Small intestine (tissue), 7 donors: ENCODE results near the gene IL1RL2. TPM values are rescaled to one million over a fixed set of nuclear protein-coding genes. Genes with fewer than 3 reads are reported as not detected.

Source experiments
- DNase-seq, 2 donors: peaks; one replicate each; pipeline versions ENCODE4 v3.0.0 to v3.0.0-alpha.2; 2013
- FAIRE-seq: peaks from 2 replicates; lab custom pipeline; 2012; peaks lifted over from hg19 to GRCh38; lab: Jason Lieb, UNC
- H3K27ac ChIP-seq, 3 donors: one replicate each; pipeline ENCODE4 v1.5.1; 2013; ENCODE audit warnings: low read length in 2 of 3, mild to moderate bottlenecking in 2 of 3, control low read depth in 1 of 3, inconsistent platforms in 1 of 3, low read depth in 1 of 3, moderate library complexity in 1 of 3
- H3K27me3 ChIP-seq, 3 donors: one replicate each; pipeline ENCODE4 v1.6.1; 2013; ENCODE audit warnings: low read length in 3 of 3, inconsistent platforms in 1 of 3; ENCODE audit not compliant: control insufficient read depth in 3 of 3, insufficient read depth in 3 of 3
- H3K36me3 ChIP-seq, 3 donors: one replicate each; pipeline ENCODE4 v1.6.1; 2013; ENCODE audit warnings: low read length in 3 of 3, inconsistent platforms in 1 of 3, low read depth in 1 of 3, mild to moderate bottlenecking in 1 of 3, moderate library complexity in 1 of 3; ENCODE audit not compliant: control insufficient read depth in 3 of 3, insufficient read depth in 2 of 3
- H3K4me1 ChIP-seq, 3 donors: one replicate each; pipeline ENCODE4 v1.6.1; 2013; ENCODE audit warnings: low read length in 2 of 3, inconsistent platforms in 1 of 3, low read depth in 1 of 3, mild to moderate bottlenecking in 1 of 3, moderate library complexity in 1 of 3; ENCODE audit not compliant: control insufficient read depth in 3 of 3, insufficient read depth in 2 of 3
- H3K4me3 ChIP-seq, 3 donors: one replicate each; pipeline ENCODE4 v1.5.1; 2013; ENCODE audit warnings: low read length in 3 of 3, control low read depth in 1 of 3, inconsistent platforms in 1 of 3, low read depth in 1 of 3, mild to moderate bottlenecking in 1 of 3, moderate library complexity in 1 of 3
- H3K9me3 ChIP-seq, 2 donors: one replicate each; pipeline ENCODE4 v1.6.1; 2013; ENCODE audit warnings: low read depth in 1 of 2, low read length in 1 of 2; ENCODE audit not compliant: control insufficient read depth in 2 of 2, insufficient read depth in 1 of 2
- whole genome bisulfite sequencing, 3 donors: extraction: QIAGEN DNeasy Blood & Tissue Kit; methylation state at CpG; one replicate each; pipeline ENCODE4 v1.1.7; 2013; 5-methylcytosine and 5-hydroxymethylcytosine counted together
- polyA plus RNA-seq, 4 donors: library from polyadenylated mRNA; stranded (reverse) in 3 of 4; unstranded in 1 of 4; fragments of 200-250 nt in 3 of 4; fragments of 120-200 nt in 1 of 4; gene quantifications; one replicate each; pipeline versions ENCODE4 v1.2.1 to v1.2.3, GENCODE V29; 2013
- donor health status: healthy with polysubstance abuse.
- donor health status: control.
- donor health status: control.
- donor health status: Bipolar disorder and iron deficiency.
- donor health status: healthy.

IL1RL2 gene
- polyA plus RNA-seq, 4 donors: 0.25 to 0.34 TPM; not detected in 2

DNA sequence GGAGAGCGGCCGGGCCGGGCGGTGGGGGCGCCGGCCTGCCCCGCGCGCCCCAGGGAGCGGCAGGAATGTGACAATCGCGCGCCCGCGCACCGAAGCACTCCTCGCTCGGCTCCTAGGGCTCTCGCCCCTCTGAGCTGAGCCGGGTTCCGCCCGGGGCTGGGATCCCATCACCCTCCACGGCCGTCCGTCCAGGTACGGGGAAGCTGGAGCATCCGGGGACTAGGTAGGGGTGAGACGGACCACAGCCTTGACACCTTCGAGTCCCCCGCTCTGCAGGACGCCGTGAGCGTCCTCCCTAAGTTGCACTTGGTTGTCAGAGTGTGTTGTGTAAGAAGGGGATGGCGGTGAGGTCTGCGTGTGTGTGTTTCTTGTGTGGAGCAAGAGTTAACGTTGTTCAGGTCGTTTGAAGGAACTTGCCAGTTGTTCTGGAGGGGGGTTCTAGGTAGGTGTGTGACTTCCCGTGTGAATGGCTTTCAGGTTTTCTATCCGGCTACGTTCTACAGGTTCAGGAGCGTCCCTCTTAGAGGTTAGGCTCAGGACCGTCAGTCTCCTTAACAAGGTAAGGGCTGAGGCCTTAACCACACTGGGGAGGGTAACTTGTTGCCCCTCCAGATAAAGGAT lies 43.9 kb upstream of the IL1RL2 start:
- Histone ChIP-seq H3K27me3 (peaks cover 3 to 29% (median 3%) of the 10 kb centered on the region in 3 donors), H3K36me3 (peaks cover 0 to 10% (median 0%) of the 10 kb centered on the region in 3 donors), H3K9me3 (peaks cover 0 to 30% of the 10 kb centered on the region in 2 donors), H3K27ac (peak overlapping the region; percentile 74 to 97 (median 76)), H3K4me3 (peak overlapping the region; percentile 40 to 59 (median 48)), H3K4me1 (peaks cover 0 to 2% (median 0%) of the 10 kb centered on the region in 3 donors)
- DNase-seq (no peak), FAIRE-seq (no peak)
- WGBS, 3 donors: 11 to 16% (median 16%) methylated on average over 38 to 42 of the region's 42 CpGs

DNA sequence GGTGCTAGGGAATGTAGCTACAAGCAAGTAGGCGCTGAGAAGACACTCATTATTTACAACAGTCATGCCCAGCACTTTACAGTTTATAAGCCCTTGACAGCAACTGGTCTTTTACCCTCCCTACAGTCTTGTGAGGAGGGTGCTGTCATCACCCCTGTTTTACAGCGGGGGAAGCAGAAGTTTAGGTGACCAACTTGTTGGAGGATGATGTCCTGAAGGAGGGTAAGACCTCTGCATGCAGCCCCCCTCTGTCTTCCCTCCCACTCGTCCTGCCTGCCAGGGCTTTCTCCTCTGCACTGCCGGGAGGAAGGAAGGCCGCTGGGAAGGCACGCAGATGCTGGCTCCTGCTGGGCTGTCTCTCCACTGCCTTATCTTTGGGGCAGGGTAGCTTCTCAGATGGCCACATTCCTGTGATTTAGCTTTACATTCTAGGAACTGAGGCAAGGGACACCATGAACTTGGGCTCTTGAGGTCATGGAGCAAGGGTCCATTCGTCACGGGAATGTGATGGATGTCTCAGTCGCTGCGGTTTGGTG lies 43.3 kb upstream of the IL1RL2 start:
- 64 to 85% (median 85%) methylated on average over 8 to 10 of the region's 10 CpGs for WGBS, 3 donors
- Histone ChIP-seq H3K4me1 (peaks cover 0 to 2% (median 0%) of the 10 kb centered on the region in 3 donors), H3K36me3 (peaks cover 0 to 10% (median 0%) of the 10 kb centered on the region in 3 donors), H3K4me3 (peak overlapping the region in 2 of 3 donors; percentile 31 to 59), H3K27ac (peak overlapping the region; percentile 74 to 97 (median 76)), H3K27me3 (peaks cover 3 to 29% (median 3%) of the 10 kb centered on the region in 3 donors), H3K9me3 (peaks cover 0 to 30% of the 10 kb centered on the region in 2 donors)
- DNase-seq (peak in 1 of 2 donors; percentile 7), FAIRE-seq (no peak)

DNA sequence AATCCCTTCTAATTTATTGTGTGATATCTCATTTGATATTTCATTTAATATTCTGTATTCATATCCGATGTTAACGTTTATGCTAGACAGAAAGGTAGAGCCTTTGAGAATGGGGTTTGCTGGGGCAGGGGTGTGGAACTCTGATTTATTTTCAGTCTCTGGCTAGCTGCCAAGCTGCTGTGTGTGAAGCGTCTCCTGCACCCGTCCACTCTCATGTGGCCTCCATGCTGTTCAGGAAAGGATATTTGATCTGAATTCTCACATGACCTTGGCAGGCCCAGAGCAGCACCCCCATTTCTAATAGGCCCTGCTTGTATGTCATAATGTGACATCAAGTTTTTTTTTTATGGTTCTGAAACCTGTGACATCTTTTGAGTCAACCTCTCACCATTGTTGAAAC lies 42.7 kb upstream of the IL1RL2 start:
- peak overlapping the region in 1 of 3 donors; percentile 59 for H3K4me3 ChIP-seq
- FAIRE-seq: no peak
- H3K27ac ChIP-seq: peak overlapping the region in 2 of 3 donors; percentile 74 to 97

DNA sequence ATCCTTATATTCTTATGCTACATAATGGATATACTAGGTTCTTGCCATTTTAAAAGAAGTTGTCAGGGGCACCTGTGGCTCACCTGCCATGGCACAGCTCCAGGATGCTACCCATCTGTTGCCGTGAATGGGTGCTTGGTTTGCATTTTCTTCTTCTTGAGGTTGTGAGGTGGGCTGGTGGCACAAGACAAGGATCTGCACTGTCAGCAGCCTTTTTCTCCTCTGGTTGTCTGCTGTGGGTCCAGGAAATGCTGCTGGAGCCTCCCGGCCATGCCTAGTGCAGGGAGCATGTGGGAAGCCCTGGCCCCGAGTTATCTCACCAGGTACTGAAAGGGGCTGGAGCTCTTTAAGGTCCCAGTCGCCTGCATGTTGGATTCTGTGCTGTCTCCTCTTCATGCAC lies 41.7 kb upstream of the IL1RL2 start:
- WGBS, 3 donors: 82 to 89% (median 88%) methylated on average over 4 of the region's 4 CpGs
- H3K36me3 ChIP-seq: peaks cover 0 to 16% (median 0%) of the 10 kb centered on the region in 3 donors
- DNase-seq (no peak), FAIRE-seq (no peak)
- peaks cover 3 to 26% (median 3%) of the 10 kb centered on the region in 3 donors for H3K27me3 ChIP-seq
- H3K4me1 ChIP-seq: peaks cover 0 to 2% (median 0%) of the 10 kb centered on the region in 3 donors
- H3K27ac ChIP-seq: peak overlapping the region in 1 of 3 donors; percentile 13
- peaks cover 0 to 42% of the 10 kb centered on the region in 2 donors for H3K9me3 ChIP-seq
- H3K4me3 ChIP-seq: no peak overlapping the region

More for the DNA sequence above, 42.7 kb upstream of the IL1RL2 start:
- Histone ChIP-seq H3K9me3 (peaks cover 0 to 32% of the 10 kb centered on the region in 2 donors), H3K4me1 (peaks cover 0 to 2% (median 0%) of the 10 kb centered on the region in 3 donors), H3K27me3 (peaks cover 3 to 29% (median 3%) of the 10 kb centered on the region in 3 donors), H3K36me3 (peaks cover 0 to 10% (median 0%) of the 10 kb centered on the region in 3 donors)
- 58 to 69% (median 62%) methylated on average over 4 of the region's 4 CpGs for WGBS, 3 donors
- DNase-seq: peak in 1 of 2 donors; percentile 13

DNA sequence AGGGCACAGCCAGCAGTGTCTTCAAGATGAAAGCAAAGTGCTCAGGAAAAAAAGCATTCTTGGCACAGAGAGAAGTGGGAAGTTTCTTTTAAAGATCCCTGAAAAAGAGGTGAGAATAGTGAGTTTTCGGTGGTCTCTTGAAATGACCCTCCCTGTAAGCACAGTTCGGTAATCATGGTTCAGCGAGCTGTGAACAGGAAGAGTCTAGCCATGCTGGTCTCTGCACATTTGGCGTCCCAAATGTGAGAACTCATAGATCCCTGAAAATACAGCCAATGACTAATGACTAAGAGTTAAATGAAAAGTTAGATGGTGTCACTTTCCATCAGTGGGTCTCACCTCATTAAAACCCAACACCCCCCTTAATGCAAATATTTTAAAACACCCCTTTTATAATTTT lies 40.9 kb upstream of the IL1RL2 start:
- Histone ChIP-seq H3K4me1 (peaks cover 0 to 2% (median 0%) of the 10 kb centered on the region in 3 donors), H3K27me3 (peaks cover 3 to 26% (median 3%) of the 10 kb centered on the region in 3 donors), H3K9me3 (peaks cover 0 to 42% of the 10 kb centered on the region in 2 donors), H3K36me3 (peaks cover 0 to 16% (median 0%) of the 10 kb centered on the region in 3 donors), H3K4me3 (no peak overlapping the region), H3K27ac (peak overlapping the region in 1 of 3 donors; percentile 5)
- 86 to 95% (median 93%) methylated on average over 4 of the region's 4 CpGs for WGBS, 3 donors
- FAIRE-seq (no peak), DNase-seq (no peak)

DNA sequence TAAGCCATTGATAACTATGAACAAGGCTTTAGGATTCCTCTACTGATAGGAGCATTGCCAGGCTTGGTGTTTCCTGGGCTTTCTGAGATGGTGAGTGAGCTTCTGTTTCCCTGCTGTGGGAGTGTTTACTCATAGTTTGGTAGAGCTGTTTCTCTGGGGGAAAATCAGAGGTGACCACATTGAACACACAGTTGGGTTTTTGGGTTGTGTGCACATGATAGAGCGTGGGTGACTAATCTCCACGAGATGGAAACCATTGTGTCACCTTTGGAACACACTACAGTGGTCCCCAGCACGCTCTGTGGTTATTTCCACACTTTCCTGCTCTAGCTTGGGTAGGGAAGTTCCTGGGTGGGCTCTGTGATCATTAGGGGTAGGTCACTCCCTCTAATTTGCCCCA lies 38.9 kb upstream of the IL1RL2 start:
- no peaks in the 10 kb centered on the region for H3K4me1 ChIP-seq
- peaks cover 0 to 18% (median 0%) of the 10 kb centered on the region in 3 donors for H3K36me3 ChIP-seq
- H3K27ac ChIP-seq: peak overlapping the region in 1 of 3 donors; percentile 42
- peaks cover 0 to 42% of the 10 kb centered on the region in 2 donors for H3K9me3 ChIP-seq
- H3K4me3 ChIP-seq: no peak overlapping the region
- WGBS, 3 donors: 36 to 72% (median 58%) methylated on average over 3 of the region's 3 CpGs
- peaks cover 0 to 13% (median 3%) of the 10 kb centered on the region in 3 donors for H3K27me3 ChIP-seq
- DNase-seq (no peak), FAIRE-seq (no peak)

DNA sequence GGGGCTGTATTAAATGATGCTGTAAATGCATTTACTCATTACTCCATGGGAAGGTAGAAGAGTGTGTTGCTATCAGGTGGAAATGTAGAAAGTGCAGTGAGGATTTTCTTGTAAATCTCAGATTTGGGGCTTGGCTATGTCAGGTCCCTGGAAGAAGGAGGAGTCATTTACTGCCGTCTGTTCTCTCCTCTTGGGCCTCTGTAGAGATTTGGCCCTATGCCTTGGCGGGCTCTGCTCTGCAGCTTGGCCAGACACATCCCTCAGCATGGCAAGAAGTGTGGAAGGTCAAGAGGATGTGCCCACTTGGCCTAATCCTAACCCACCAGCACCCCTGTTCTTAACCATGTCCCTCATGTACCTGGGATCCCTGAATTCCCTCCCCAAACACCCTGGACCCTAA lies 37.6 kb upstream of the IL1RL2 start:
- DNase-seq: no peak
- WGBS, 3 donors: 67 to 92% (median 79%) methylated on average over 2 of the region's 2 CpGs
- peaks cover 0 to 42% of the 10 kb centered on the region in 2 donors for H3K9me3 ChIP-seq
- H3K4me3 ChIP-seq: no peak overlapping the region
- FAIRE-seq: no peak
- no peaks in the 10 kb centered on the region for H3K4me1 ChIP-seq
- H3K27me3 ChIP-seq: peaks cover 0 to 3% (median 0%) of the 10 kb centered on the region in 3 donors
- H3K36me3 ChIP-seq: peaks cover 0 to 18% (median 0%) of the 10 kb centered on the region in 3 donors
- H3K27ac ChIP-seq: peak overlapping the region in 1 of 3 donors; percentile 39

DNA sequence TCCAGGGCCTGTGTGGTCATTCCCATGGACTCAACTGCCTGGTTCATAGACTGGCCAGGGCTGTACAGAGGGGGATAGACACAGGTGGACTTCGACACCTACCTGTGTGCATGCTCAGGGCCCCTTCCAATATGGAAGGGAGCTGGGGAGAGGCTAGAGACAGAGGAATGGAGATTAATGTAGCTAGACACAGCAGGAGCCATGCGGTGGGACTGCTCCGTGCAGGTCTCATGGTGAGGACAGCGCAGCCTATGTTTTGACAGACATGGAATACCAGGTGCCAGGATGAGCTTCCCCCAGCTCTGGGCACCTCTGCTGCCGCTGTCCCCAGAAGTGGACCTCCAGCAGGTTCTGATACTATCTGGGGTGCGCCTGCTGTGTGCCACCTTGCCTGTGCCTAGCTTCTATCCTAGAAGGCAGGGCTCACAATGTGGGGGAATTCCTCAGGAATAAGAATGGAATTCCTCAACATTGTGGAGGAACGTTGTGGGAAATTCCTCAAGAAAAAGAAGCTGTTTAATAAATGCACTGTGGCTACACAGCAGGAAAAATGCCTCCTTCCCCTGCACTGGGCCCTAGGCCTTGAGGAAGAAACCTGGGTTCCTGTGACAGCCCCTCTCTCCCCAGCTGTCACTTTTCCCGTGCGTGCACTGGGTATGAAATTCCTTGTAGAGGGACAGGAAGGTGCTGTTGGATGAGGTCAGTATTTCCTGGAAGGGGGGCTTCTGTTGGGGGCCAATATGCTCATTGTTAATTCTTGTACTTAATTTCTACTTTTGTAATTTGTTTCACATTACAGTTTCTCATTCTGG lies 37.0 kb upstream of the IL1RL2 start:
- WGBS, 3 donors: 78 to 85% (median 80%) methylated on average over 9 of the region's 9 CpGs

More for the DNA sequence above, 37.0 kb upstream of the IL1RL2 start:
- H3K36me3 ChIP-seq: peaks cover 0 to 14% (median 0%) of the 10 kb centered on the region in 3 donors
- H3K27me3 ChIP-seq: peaks cover 0 to 3% (median 0%) of the 10 kb centered on the region in 3 donors
- H3K9me3 ChIP-seq: peaks cover 0 to 38% of the 10 kb centered on the region in 2 donors
- no peaks in the 10 kb centered on the region for H3K4me1 ChIP-seq
- no peak overlapping the region for H3K4me3 ChIP-seq
- H3K27ac ChIP-seq: peak overlapping the region in 1 of 3 donors; percentile 39
- FAIRE-seq (no peak), DNase-seq (no peak)
